SK-N-SH treated with all-trans-retinoic acid at 6 μM for 48 hours (cell line): Measurements from ENCODE around the gene STMN3.
A peak's percentile ranks its signal among the peaks of the same experiment; 100 is the strongest.
"Not testable (repeated sequence)": the region's sequence is repeated elsewhere in the genome, so short reads cannot be mapped to it uniquely, and the experiment has no call there.

Experiments
- ATAC-seq: fragments of 200-7000 bp; cut with Tn5 transposase; 3 replicates; pipeline ENCODE4 v1.9.1; 2020; ENCODE audit warnings: mild to moderate bottlenecking, moderate library complexity
- ARNTL ChIP-seq: fragments of 450-650 bp; formaldehyde crosslinking; IDR thresholded peaks from 2 replicates; pipeline ENCODE4 v1.5.0; 2020; ENCODE audit warnings: low read depth, mild to moderate bottlenecking, moderate library complexity, borderline replicate concordance
- BACH2 ChIP-seq: fragments of 250-450 bp; sonication (Bioruptor Pico); IDR thresholded peaks from 2 replicates; pipeline ENCODE4 v1.9.0; 2021; ENCODE audit warnings: mild to moderate bottlenecking, borderline replicate concordance
- CSDC2 ChIP-seq: fragments of 250-450 bp; sonication (Bioruptor Pico); IDR thresholded peaks from 2 replicates; pipeline ENCODE4 v1.5.0; 2020; ENCODE audit warnings: mild to moderate bottlenecking, moderate library complexity
- ESRRG ChIP-seq: fragments of 250-450 bp; sonication (Bioruptor Pico); IDR thresholded peaks from 2 replicates; pipeline ENCODE4 v1.6.1; 2021; ENCODE audit warnings: mild to moderate bottlenecking
- GLIS3 ChIP-seq: fragments of 250-450 bp; sonication (Bioruptor Pico); IDR thresholded peaks from 2 replicates; pipeline ENCODE4 v1.5.0; 2020; ENCODE audit warnings: mild to moderate bottlenecking, moderate library complexity
- ISL1 ChIP-seq: fragments of 250-450 bp; sonication (Bioruptor Pico); IDR thresholded peaks from 2 replicates; pipeline ENCODE4 v2.1.2; 2022; ENCODE audit warnings: mild to moderate bottlenecking, moderate library complexity
- OSR1 ChIP-seq: fragments of 250-450 bp; sonication (Bioruptor Pico); IDR thresholded peaks from 2 replicates; pipeline ENCODE4 v1.8.0; 2022; ENCODE audit warnings: moderate library complexity, mild to moderate bottlenecking, inconsistent platforms
- RARB ChIP-seq: fragments of 250-450 bp; sonication (Bioruptor Pico); IDR thresholded peaks from 2 replicates; pipeline ENCODE4 v1.8.0; 2021; ENCODE audit warnings: mild to moderate bottlenecking, moderate library complexity
- SNAI2 ChIP-seq: fragments of 250-450 bp; sonication (Bioruptor Pico); IDR thresholded peaks from 2 replicates; pipeline ENCODE4 v1.5.0; 2020; ENCODE audit warnings: mild to moderate bottlenecking, moderate library complexity
- TCF4 ChIP-seq: fragments of 250-450 bp; sonication (Bioruptor Pico); IDR thresholded peaks from 2 replicates; pipeline ENCODE4 v1.8.0; 2021; ENCODE audit warnings: mild to moderate bottlenecking, moderate library complexity, borderline replicate concordance
- TOX ChIP-seq: fragments of 250-450 bp; sonication (Bioruptor Pico); IDR thresholded peaks from 2 replicates; pipeline ENCODE4 v1.8.0; 2021; ENCODE audit warnings: mild to moderate bottlenecking, moderate library complexity, borderline replicate concordance
- ZC3H10 ChIP-seq: fragments of 250-450 bp; sonication (Bioruptor Pico); IDR thresholded peaks from 2 replicates; pipeline ENCODE4 v1.5.1; 2021; ENCODE audit warnings: mild to moderate bottlenecking, moderate library complexity
- ZFP3 ChIP-seq: fragments of 250-450 bp; sonication (Bioruptor Pico); IDR thresholded peaks from 2 replicates; pipeline ENCODE4 v1.5.0; 2020; ENCODE audit warnings: mild to moderate bottlenecking, moderate library complexity
- ZFP30 ChIP-seq: fragments of 450-650 bp; formaldehyde crosslinking; IDR thresholded peaks from 2 replicates; pipeline ENCODE4 v1.5.0; 2022; ENCODE audit warnings: mild to moderate bottlenecking, moderate library complexity
- ZNF565 ChIP-seq: fragments of 450-650 bp; formaldehyde crosslinking; conservative IDR thresholded peaks from 2 replicates; pipeline ENCODE4 v1.5.0; 2020; ENCODE audit warnings: low read depth, mild to moderate bottlenecking, moderate library complexity
- ZNF70 ChIP-seq: fragments of 450-650 bp; formaldehyde crosslinking; IDR thresholded peaks from 2 replicates; pipeline ENCODE4 v1.5.0; 2020; ENCODE audit warnings: mild to moderate bottlenecking, moderate library complexity
- ZNF8 ChIP-seq: fragments of 450-650 bp; formaldehyde crosslinking; IDR thresholded peaks from 2 replicates; pipeline ENCODE4 v1.5.0; 2020; ENCODE audit warnings: mild to moderate bottlenecking, moderate library complexity
- TF ChIP-seq, protein P1 (sequence below): fragments of 250-450 bp; sonication (Bioruptor Pico); IDR thresholded peaks from 2 replicates; pipeline ENCODE4 v1.8.0; 2020; ENCODE audit warnings: mild to moderate bottlenecking, moderate library complexity, borderline replicate concordance
- TF ChIP-seq, protein P2 (sequence below): fragments of 250-450 bp; sonication (Bioruptor Pico); IDR thresholded peaks from 2 replicates; pipeline ENCODE4 v1.5.1; 2021; ENCODE audit warnings: mild to moderate bottlenecking, moderate library complexity
- TF ChIP-seq, protein P3 (sequence below): fragments of 250-450 bp; sonication (Bioruptor Pico); IDR thresholded peaks from 2 replicates; pipeline ENCODE4 v1.5.1; 2020; ENCODE audit warnings: low read depth, mild to moderate bottlenecking, moderate library complexity
- TF ChIP-seq, protein P4 (sequence below): fragments of 250-450 bp; sonication (Bioruptor Pico); IDR thresholded peaks from 2 replicates; pipeline ENCODE4 v1.8.0; 2021; ENCODE audit warnings: low read depth, mild to moderate bottlenecking, moderate library complexity, borderline replicate concordance

The STMN3 gene

DNA sequence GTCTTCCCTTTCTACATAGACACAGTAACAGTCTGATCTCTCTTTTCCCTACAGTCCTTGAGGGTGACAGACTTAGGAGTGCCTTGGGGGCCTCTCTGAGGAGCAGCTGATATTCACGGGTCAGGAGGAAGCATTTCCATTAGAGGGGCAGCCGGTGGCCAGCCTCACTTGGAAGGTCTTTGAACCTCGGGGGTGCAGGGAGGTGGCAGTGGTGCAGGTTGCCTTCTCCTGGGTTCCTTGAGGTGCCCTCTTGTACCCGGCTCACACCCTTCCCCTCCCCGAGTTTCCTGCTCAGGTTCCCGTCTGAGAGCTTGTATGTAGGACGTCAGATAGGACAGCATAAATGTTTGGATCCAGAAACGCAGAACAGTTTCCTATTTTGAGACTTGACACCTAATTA, 7.4 kb upstream of the STMN3 start (continued):
- TF ChIP-seq, protein P1, sequence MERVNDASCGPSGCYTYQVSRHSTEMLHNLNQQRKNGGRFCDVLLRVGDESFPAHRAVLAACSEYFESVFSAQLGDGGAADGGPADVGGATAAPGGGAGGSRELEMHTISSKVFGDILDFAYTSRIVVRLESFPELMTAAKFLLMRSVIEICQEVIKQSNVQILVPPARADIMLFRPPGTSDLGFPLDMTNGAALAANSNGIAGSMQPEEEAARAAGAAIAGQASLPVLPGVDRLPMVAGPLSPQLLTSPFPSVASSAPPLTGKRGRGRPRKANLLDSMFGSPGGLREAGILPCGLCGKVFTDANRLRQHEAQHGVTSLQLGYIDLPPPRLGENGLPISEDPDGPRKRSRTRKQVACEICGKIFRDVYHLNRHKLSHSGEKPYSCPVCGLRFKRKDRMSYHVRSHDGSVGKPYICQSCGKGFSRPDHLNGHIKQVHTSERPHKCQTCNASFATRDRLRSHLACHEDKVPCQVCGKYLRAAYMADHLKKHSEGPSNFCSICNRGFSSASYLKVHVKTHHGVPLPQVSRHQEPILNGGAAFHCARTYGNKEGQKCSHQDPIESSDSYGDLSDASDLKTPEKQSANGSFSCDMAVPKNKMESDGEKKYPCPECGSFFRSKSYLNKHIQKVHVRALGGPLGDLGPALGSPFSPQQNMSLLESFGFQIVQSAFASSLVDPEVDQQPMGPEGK (CRISPR knock-in tag): no peak
- TF ChIP-seq ESRRG (CRISPR knock-in tag) (no peak), GLIS3 (CRISPR knock-in tag) (no peak), ZFP30 (no peak), ISL1 (no peak), CSDC2 (no peak)
- TF ChIP-seq, protein P2, sequence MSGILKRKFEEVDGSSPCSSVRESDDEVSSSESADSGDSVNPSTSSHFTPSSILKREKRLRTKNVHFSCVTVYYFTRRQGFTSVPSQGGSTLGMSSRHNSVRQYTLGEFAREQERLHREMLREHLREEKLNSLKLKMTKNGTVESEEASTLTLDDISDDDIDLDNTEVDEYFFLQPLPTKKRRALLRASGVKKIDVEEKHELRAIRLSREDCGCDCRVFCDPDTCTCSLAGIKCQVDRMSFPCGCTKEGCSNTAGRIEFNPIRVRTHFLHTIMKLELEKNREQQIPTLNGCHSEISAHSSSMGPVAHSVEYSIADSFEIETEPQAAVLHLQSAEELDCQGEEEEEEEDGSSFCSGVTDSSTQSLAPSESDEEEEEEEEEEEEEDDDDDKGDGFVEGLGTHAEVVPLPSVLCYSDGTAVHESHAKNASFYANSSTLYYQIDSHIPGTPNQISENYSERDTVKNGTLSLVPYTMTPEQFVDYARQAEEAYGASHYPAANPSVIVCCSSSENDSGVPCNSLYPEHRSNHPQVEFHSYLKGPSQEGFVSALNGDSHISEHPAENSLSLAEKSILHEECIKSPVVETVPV (CRISPR knock-in tag): no peak

DNA sequence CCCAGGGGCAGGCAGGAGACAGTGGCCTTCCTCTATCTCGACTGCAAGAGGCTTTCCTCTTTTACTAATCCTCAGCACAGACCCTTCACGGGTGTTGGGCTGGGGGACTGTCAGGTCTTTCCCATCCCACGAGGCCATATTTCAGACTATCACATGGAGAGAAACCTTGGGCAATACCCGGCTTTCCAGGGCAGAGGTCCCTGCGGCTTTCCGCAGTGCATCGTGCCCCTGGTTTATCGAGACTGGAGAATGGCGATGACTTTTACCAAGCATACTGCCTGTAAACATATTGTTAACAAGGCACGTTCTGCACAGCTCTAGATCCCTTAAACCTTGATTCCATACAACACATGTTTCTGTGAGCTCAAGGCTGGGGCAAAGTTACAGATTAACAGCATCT, 7.0 kb upstream of the STMN3 start:
- ATAC-seq: not testable (repeated sequence)

DNA sequence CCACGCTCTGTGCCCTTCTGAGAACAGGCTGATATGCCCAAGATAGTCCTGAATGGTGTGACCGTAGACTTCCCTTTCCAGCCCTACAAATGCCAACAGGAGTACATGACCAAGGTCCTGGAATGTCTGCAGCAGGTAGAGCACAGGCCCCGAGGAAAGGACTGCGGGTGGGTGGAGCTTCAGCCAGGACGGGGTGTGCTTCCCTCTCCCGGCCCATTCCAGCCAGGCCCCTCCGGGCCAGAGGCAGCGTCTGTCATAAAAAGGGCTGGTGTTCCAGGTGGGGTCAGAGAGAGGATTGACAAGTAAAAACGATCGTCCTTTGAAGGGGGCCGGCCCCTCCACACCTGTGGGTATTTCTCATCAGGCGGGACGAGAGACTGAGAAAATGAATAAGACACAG, 6.1 kb upstream of the STMN3 start:
- ATAC-seq: no peak
- no peak for TF ChIP-seq ZNF70
- TF ChIP-seq, protein P3, sequence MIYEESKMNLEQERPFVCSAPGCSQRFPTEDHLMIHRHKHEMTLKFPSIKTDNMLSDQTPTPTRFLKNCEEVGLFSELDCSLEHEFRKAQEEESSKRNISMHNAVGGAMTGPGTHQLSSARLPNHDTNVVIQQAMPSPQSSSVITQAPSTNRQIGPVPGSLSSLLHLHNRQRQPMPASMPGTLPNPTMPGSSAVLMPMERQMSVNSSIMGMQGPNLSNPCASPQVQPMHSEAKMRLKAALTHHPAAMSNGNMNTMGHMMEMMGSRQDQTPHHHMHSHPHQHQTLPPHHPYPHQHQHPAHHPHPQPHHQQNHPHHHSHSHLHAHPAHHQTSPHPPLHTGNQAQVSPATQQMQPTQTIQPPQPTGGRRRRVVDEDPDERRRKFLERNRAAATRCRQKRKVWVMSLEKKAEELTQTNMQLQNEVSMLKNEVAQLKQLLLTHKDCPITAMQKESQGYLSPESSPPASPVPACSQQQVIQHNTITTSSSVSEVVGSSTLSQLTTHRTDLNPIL (CRISPR knock-in tag): no peak
- no peak for TF ChIP-seq SNAI2 (CRISPR knock-in tag)
- no peak for TF ChIP-seq ZFP3 (CRISPR knock-in tag)
- TF ChIP-seq, protein P2 (CRISPR knock-in tag): no peak
- no peak for TF ChIP-seq ESRRG (CRISPR knock-in tag)
- TF ChIP-seq GLIS3 (CRISPR knock-in tag): no peak
- no peak for TF ChIP-seq ZFP30
- TF ChIP-seq TOX (CRISPR knock-in tag): no peak
- no peak for TF ChIP-seq BACH2 (CRISPR knock-in tag)
- no peak for TF ChIP-seq RARB

DNA sequence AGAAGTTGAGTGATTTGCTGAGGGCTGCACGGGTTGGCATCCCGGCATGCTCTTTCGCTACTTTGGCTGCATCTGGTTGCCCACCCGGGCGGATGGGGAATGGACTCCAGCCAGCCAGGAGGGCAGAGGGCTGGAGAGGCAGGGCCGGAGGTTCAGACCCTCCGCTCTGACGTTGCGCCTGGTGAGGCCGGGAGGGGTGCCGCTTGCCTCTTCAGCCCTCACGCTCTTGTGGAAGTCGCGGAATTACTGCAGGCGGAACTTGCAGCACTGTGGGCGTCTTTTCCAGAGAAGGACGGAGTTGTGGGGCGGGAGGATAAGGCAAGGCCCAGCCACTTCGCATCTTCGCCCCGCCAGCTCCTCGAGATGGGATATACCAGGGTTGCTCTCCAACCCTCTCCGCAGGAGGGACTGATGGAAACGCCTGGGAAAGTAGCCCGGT, 5.5 kb upstream of the STMN3 start:
- ATAC-seq: peak; percentile 48
- TF ChIP-seq ISL1 (no peak), SNAI2 (CRISPR knock-in tag) (no peak)

DNA sequence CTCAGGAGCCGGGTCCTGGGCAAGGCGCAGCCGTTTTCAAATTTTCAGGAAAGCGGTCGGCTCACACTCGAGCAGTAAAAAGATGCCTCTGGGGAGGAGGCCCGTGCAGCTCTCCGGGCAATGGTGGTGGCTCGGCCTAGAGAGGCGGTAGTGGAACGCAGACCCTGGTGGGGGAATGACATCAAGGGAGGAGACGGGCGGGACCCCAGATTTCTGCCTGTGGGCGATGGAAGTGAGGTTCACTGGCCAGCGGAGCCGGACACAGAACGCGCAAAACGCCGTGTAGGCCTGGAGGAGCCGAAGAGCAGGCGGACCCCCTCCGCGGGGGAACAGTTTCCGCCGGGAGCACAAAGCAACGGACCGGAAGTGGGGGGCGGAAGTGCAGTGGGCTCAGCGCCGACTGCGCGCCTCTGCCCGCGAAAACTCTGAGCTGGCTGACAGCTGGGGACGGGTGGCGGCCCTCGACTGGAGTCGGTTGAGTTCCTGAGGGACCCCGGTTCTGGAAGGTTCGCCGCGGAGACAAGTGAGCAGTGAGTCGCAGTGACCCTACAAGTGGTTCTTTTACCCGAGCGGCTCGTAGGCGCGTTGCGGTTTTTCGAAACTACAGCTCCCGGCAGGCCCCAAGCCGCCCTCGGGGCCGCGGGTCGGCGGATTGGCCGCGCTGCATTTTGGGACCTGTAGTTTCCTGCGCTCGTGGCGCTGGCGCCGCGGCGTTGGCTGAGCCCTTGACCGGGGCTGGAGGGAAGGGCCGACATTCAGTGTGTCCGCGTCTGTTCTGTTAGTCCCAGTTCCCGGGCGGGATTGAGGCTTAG, 4.9 kb upstream of the STMN3 start, which contains the start of gene RTEL1:
Gene RTEL1, plus strand, starts transcription at position 376 of the 812 bp plus-strand sequence. CDS start 1,091 bp downstream, outside the sequence.
- peak; percentile 96 for ATAC-seq
- TF ChIP-seq TOX (CRISPR knock-in tag): no peak
- no peak for TF ChIP-seq ZC3H10 (CRISPR knock-in tag)
- no peak for TF ChIP-seq ZFP30
- no peak for TF ChIP-seq ZFP3 (CRISPR knock-in tag)
- TF ChIP-seq, protein P1 (CRISPR knock-in tag): no peak
- no peak for TF ChIP-seq ARNTL (CRISPR knock-in tag)
- TF ChIP-seq, protein P4, sequence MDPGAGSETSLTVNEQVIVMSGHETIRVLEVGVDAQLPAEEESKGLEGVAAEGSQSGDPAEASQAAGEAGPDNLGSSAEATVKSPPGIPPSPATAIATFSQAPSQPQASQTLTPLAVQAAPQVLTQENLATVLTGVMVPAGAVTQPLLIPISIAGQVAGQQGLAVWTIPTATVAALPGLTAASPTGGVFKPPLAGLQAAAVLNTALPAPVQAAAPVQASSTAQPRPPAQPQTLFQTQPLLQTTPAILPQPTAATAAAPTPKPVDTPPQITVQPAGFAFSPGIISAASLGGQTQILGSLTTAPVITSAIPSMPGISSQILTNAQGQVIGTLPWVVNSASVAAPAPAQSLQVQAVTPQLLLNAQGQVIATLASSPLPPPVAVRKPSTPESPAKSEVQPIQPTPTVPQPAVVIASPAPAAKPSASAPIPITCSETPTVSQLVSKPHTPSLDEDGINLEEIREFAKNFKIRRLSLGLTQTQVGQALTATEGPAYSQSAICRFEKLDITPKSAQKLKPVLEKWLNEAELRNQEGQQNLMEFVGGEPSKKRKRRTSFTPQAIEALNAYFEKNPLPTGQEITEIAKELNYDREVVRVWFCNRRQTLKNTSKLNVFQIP (CRISPR knock-in tag): no peak
- TF ChIP-seq ZNF70: no peak
- no peak for TF ChIP-seq ESRRG (CRISPR knock-in tag)
- TF ChIP-seq, protein P2 (CRISPR knock-in tag): no peak
- no peak for TF ChIP-seq ZNF8
- TF ChIP-seq OSR1 (CRISPR knock-in tag): no peak
- TF ChIP-seq, protein P3 (CRISPR knock-in tag): no peak
- TF ChIP-seq ZNF565: no peak
- TF ChIP-seq TCF4 (CRISPR knock-in tag): no peak
